Neural cell (in vitro differentiated cells): ENCODE measurements around the gene PIP5K1B. TPM values are rescaled to one million over a fixed set of nuclear protein-coding genes. Genes with fewer than 3 reads are reported as not detected.

Experiments
- H2AFZ ChIP-seq: fragments of 200-600, 300-800 bp; sonication (generic), shearing (Covaris generic); 2 replicates; pipeline ENCODE4 v1.6.0; 2014; ENCODE audit warnings: low read depth, mild to moderate bottlenecking, antibody characterized with exemption, low read length, moderate library complexity
- H3F3A ChIP-seq: fragments of 200-600 bp; shearing (Covaris generic); 2 replicates; pipeline ENCODE4 v1.6.1; 2016; ENCODE audit warnings: mild to moderate bottlenecking, moderate library complexity, mixed read lengths, antibody characterized with exemption, low read length; ENCODE audit not compliant: insufficient read depth, poor library complexity, severe bottlenecking
- H3K27ac ChIP-seq: fragments of 200-600, 300-800 bp; sonication (generic), shearing (Covaris generic); 2 replicates; pipeline ENCODE4 v1.5.1; 2014; ENCODE audit warnings: mild to moderate bottlenecking, low read length, moderate library complexity
- H3K27me3 ChIP-seq: fragments of 300-800, 200-600 bp; sonication (generic), shearing (Covaris generic); 2 replicates; pipeline ENCODE4 v1.6.0; 2014; ENCODE audit warnings: mild to moderate bottlenecking, low read depth, low read length, moderate library complexity; ENCODE audit not compliant: insufficient read depth
- H3K36me3 ChIP-seq: fragments of 300-800, 200-600 bp; sonication (generic), shearing (Covaris generic); 2 replicates; pipeline ENCODE4 v1.5.1; 2014; ENCODE audit warnings: mild to moderate bottlenecking, antibody characterized with exemption, low read length, moderate library complexity; ENCODE audit not compliant: insufficient read depth
- H3K4me2 ChIP-seq: fragments of 300-800, 200-600 bp; sonication (generic), shearing (Covaris generic); 2 replicates; pipeline ENCODE4 v1.6.0; 2014; ENCODE audit warnings: mild to moderate bottlenecking, low read length
- H3K4me3 ChIP-seq: fragments of 300-800, 200-600 bp; sonication (generic), shearing (Covaris generic); 2 replicates; pipeline ENCODE4 v1.5.1; 2014; ENCODE audit warnings: mild to moderate bottlenecking, low read length, moderate library complexity
- H3K79me2 ChIP-seq: fragments of 200-600 bp; shearing (Covaris generic); replicated peaks from 2 replicates; pipeline ENCODE4 v1.6.0; 2014; ENCODE audit warnings: mild to moderate bottlenecking, low read length, moderate library complexity; ENCODE audit not compliant: insufficient read depth
- H3K9ac ChIP-seq: fragments of 300-800, 200-600 bp; sonication (generic), shearing (Covaris generic); 2 replicates; pipeline ENCODE4 v1.6.1; 2016; ENCODE audit warnings: mild to moderate bottlenecking, low read length, mixed read lengths
- H3K9me2 ChIP-seq: fragments of 200-600 bp; shearing (Covaris generic); 2 replicates; pipeline ENCODE4 v1.6.1; 2016; ENCODE audit warnings: mild to moderate bottlenecking, low read length, mixed read lengths; ENCODE audit not compliant: insufficient read depth
- H3K9me3 ChIP-seq: fragments of 200-600, 300-800 bp; sonication (generic), shearing (Covaris generic); 2 replicates; pipeline ENCODE4 v1.6.1; 2016; ENCODE audit warnings: mild to moderate bottlenecking, mixed run types, low read length, moderate library complexity, mixed read lengths
- H4K20me1 ChIP-seq: fragments of 200-600 bp; shearing (Covaris generic); 2 replicates; pipeline ENCODE4 v1.6.1; 2016; ENCODE audit warnings: mild to moderate bottlenecking, mixed run types; ENCODE audit not compliant: insufficient read depth
- EP300 ChIP-seq: fragments of 450-650 bp; conservative IDR thresholded peaks from 2 replicates; pipeline ENCODE4 v1.6.1; 2014; ENCODE audit warnings: antibody characterized with exemption, mild to moderate bottlenecking, moderate library complexity; ENCODE audit not compliant: poor library complexity, severe bottlenecking
- EZH2 ChIP-seq: fragments of 200-600, 300-800 bp; shearing (Covaris generic), sonication (generic); IDR thresholded peaks from 2 replicates; pipeline ENCODE4 v1.6.1; 2014; ENCODE audit warnings: antibody characterized with exemption, low read length, borderline replicate concordance, mild to moderate bottlenecking; ENCODE audit not compliant: insufficient read depth, poor library complexity, severe bottlenecking
- MXI1 ChIP-seq: fragments of 450-650 bp; conservative IDR thresholded peaks from 2 replicates; pipeline ENCODE4 v1.6.1; 2014; ENCODE audit warnings: antibody characterized with exemption, mild to moderate bottlenecking; ENCODE audit not compliant: poor library complexity, severe bottlenecking
- POLR2AphosphoS5 ChIP-seq: IDR thresholded peaks from 2 replicates; pipeline ENCODE4 v1.6.1; 2012
- RAD21 ChIP-seq: fragments of 450-650 bp; conservative IDR thresholded peaks from 2 replicates; pipeline ENCODE4 v1.6.1; 2014; ENCODE audit warnings: antibody characterized with exemption, mild to moderate bottlenecking, moderate library complexity
- SMC3 ChIP-seq: fragments of 450-650 bp; conservative IDR thresholded peaks from 2 replicates; pipeline ENCODE4 v1.6.1; 2014; ENCODE audit warnings: antibody characterized with exemption, mild to moderate bottlenecking, moderate library complexity; ENCODE audit not compliant: poor library complexity
- TAF1 ChIP-seq: IDR thresholded peaks from 2 replicates; pipeline ENCODE4 v1.6.1; 2012; ENCODE audit warnings: low read depth
- polyA plus RNA-seq: library from polyadenylated mRNA; depleted of rRNA; stranded (reverse); fragments of >200 nt; gene quantifications from 2 replicates; pipeline ENCODE4 v1.2.3, GENCODE V29; 2014
- TF ChIP-seq, protein P1 (sequence below): fragments of 450-650 bp; IDR thresholded peaks from 2 replicates; pipeline ENCODE4 v1.5.1; 2014; ENCODE audit warnings: antibody characterized with exemption, mild to moderate bottlenecking, moderate library complexity; ENCODE audit not compliant: poor library complexity, severe bottlenecking
- TF ChIP-seq, protein P2 (sequence below): IDR thresholded peaks from 2 replicates; pipeline ENCODE4 v1.6.1; 2012; ENCODE audit warnings: borderline replicate concordance

The PIP5K1B gene
- polyA plus RNA-seq, 1 donor from 2014 or later = 1.5 TPM

GRCh38 chr9:68887232-68887631 lies 182.2 kb downstream of the PIP5K1B start:
- Histone ChIP-seq H3K4me3 (no peak overlapping the region), H3K9me2 (no peaks in the 10 kb centered on the region), H4K20me1 (no peaks in the 10 kb centered on the region), H3K9ac (no peak overlapping the region), H3K36me3 (no peaks in the 10 kb centered on the region), H3K9me3 (no peaks in the 10 kb centered on the region), H3K27me3 (no peaks in the 10 kb centered on the region), H3F3A (no peaks in the 10 kb centered on the region), H2AFZ (no peak overlapping the region), H3K79me2 (no peaks in the 10 kb centered on the region), H3K27ac (no peak overlapping the region), H3K4me2 (no peak overlapping the region)
- no peak for TF ChIP-seq TAF1
- TF ChIP-seq, protein P1, sequence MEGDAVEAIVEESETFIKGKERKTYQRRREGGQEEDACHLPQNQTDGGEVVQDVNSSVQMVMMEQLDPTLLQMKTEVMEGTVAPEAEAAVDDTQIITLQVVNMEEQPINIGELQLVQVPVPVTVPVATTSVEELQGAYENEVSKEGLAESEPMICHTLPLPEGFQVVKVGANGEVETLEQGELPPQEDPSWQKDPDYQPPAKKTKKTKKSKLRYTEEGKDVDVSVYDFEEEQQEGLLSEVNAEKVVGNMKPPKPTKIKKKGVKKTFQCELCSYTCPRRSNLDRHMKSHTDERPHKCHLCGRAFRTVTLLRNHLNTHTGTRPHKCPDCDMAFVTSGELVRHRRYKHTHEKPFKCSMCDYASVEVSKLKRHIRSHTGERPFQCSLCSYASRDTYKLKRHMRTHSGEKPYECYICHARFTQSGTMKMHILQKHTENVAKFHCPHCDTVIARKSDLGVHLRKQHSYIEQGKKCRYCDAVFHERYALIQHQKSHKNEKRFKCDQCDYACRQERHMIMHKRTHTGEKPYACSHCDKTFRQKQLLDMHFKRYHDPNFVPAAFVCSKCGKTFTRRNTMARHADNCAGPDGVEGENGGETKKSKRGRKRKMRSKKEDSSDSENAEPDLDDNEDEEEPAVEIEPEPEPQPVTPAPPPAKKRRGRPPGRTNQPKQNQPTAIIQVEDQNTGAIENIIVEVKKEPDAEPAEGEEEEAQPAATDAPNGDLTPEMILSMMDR = no peak
- no peak for TF ChIP-seq RAD21
- no peak for TF ChIP-seq EP300
- no peak for TF ChIP-seq POLR2AphosphoS5
- TF ChIP-seq, protein P2, sequence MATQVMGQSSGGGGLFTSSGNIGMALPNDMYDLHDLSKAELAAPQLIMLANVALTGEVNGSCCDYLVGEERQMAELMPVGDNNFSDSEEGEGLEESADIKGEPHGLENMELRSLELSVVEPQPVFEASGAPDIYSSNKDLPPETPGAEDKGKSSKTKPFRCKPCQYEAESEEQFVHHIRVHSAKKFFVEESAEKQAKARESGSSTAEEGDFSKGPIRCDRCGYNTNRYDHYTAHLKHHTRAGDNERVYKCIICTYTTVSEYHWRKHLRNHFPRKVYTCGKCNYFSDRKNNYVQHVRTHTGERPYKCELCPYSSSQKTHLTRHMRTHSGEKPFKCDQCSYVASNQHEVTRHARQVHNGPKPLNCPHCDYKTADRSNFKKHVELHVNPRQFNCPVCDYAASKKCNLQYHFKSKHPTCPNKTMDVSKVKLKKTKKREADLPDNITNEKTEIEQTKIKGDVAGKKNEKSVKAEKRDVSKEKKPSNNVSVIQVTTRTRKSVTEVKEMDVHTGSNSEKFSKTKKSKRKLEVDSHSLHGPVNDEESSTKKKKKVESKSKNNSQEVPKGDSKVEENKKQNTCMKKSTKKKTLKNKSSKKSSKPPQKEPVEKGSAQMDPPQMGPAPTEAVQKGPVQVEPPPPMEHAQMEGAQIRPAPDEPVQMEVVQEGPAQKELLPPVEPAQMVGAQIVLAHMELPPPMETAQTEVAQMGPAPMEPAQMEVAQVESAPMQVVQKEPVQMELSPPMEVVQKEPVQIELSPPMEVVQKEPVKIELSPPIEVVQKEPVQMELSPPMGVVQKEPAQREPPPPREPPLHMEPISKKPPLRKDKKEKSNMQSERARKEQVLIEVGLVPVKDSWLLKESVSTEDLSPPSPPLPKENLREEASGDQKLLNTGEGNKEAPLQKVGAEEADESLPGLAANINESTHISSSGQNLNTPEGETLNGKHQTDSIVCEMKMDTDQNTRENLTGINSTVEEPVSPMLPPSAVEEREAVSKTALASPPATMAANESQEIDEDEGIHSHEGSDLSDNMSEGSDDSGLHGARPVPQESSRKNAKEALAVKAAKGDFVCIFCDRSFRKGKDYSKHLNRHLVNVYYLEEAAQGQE = no peak
- TF ChIP-seq EZH2 = no peak
- no peak for TF ChIP-seq MXI1
- no peak for TF ChIP-seq SMC3

DNA sequence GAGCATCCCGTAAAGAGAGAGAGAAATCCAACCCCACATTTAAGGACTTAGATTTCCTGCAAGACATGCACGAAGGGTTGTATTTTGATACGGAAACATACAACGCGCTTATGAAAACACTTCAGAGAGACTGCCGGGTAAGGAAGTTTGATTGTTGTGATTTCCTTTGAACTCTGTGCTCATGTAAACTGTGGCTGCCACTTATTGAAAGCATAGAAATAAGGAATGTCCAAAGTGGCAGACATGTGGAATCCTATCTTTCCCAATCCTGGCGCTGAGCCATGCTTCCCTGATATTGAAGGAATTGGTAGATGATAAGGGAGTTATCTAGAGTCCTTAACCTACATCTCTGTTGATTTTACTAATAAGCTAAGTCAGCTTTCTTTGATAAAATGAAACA lies 189.5 kb downstream of the PIP5K1B start:
- H4K20me1 ChIP-seq = no peaks in the 10 kb centered on the region
- no peak overlapping the region for H3K27ac ChIP-seq
- no peaks in the 10 kb centered on the region for H3F3A ChIP-seq
- H2AFZ ChIP-seq = no peak overlapping the region
- TF ChIP-seq EP300 (no peak), MXI1 (no peak), TAF1 (no peak), EZH2 (no peak), POLR2AphosphoS5 (no peak), SMC3 (no peak), RAD21 (no peak)
- TF ChIP-seq, protein P2 = no peak
- TF ChIP-seq, protein P1 = no peak
- H3K27me3 ChIP-seq = no peaks in the 10 kb centered on the region
- H3K9ac ChIP-seq = no peak overlapping the region
- no peak overlapping the region for H3K4me3 ChIP-seq
- no peak overlapping the region for H3K4me2 ChIP-seq
- no peaks in the 10 kb centered on the region for H3K9me3 ChIP-seq
- H3K79me2 ChIP-seq = no peaks in the 10 kb centered on the region
- H3K36me3 ChIP-seq = no peaks in the 10 kb centered on the region
- no peaks in the 10 kb centered on the region for H3K9me2 ChIP-seq
